Measurements from ENCODE around the gene TCHH.
"Not testable (repeated sequence)": the region's sequence is repeated elsewhere in the genome, so short reads cannot be mapped to it uniquely, and the experiment has no call there.

The TCHH gene

DNA sequence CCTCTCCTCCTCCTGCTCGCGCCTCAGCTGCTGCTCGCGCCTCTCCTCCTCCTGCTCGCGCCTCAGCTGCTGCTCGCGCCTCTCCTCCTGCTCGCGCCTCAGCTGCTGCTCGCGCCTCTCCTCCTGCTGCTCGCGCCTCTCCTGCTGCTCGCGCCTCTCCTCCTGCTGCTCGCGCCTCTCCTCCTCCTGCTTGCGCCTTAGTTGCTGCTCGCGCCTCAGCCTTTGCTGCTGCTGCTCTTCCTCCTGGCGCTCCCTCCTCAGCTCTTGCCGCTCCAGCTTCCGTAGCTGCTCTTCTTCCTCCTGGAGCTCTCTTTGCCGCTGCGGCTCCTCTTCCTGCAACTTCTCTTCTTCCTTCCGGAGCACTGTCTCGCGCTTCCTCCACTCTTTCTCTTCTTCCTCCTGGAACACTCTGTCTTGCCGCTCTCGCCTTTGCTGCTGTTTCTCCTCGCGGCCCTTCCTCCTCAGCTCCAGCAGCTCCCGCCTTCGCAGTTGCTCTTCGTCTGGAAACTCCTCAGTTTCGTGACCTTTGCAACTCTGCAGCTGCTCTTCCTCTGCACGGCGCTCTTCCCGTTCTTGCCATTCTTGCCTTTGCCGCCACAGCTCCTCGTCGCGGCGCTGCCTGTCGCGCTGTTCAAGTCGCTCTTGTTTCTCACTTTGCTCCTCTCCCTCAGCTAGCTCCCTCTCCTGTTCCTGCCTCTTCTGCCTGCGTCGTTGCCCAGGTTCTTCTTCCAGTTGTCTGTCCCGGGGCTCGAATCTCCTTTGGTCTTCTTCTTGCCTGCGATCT, 3.0 kb downstream of the TCHH start:
- DNase-seq (ENCODE audit: low read depth in 2 of 2), result no peak

- no peak for DNase-seq (ENCODE audit: low read depth in 2 of 2)
Measured at GRCh38 chr1:152111515-152111968, 3.7 kb downstream of the TCHH start.

DNA sequence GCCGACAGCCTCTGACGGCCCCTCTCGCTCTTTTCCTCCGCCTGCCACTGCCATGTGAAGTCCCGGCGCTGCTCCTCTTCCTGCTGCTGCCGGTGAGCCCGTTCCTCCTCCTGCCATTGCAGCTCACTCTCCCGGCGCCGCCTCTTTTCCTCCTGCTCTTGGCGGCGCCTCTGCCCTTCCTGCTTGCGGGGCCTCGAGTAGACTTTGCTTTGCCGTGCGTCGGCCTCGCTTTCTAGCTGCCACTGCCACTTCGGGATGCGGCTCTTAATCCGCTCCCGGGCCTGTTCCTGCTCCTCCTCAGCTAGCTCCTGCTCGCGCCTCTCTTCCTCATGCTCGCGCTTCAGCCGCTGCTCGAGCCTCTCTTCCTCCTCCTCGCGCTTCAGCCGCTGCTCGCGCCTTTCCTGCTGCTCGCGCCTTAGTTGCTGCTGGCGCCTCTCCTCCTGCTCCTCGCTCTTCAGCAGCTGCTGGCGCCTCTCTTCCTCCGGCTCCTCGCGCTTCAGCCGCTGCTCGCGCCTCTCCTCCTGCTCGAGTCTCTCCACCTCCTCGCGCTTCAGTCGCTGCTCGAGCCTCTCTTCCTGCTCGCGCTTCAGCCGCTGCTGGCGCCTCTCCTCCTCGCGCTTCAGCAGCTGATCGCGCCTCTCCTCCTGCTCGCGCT, 4.3 kb downstream of the TCHH start:
- no peak for DNase-seq (ENCODE audit: low read depth in 2 of 2)

GRCh38 chr1:152110365-152110859, 4.8 kb downstream of the TCHH start:
- DNase-seq (ENCODE audit: low read depth in 2 of 2), result no peak

DNA sequence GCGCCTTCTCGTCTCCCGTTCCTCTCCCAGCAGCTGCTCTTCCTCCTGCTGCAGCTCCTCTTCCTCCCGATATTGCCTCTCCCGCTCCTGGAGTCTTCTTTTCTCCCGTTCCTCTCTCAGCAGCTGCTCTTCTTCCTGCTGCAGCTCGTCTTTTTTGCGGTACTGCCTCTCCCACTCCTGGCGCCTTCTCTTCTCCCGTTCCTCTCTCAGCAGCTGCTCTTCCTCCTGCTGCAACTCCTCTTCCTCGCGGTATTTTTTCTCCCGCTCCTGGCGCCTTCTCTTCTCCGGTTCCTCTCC, 5.3 kb downstream of the TCHH start:
- DNase-seq (ENCODE audit: low read depth in 2 of 2), result no peak

GRCh38 chr1:152109231-152109997, 5.8 kb downstream of the TCHH start:
- DNase-seq (ENCODE audit: low read depth in 2 of 2), result no peak

DNA sequence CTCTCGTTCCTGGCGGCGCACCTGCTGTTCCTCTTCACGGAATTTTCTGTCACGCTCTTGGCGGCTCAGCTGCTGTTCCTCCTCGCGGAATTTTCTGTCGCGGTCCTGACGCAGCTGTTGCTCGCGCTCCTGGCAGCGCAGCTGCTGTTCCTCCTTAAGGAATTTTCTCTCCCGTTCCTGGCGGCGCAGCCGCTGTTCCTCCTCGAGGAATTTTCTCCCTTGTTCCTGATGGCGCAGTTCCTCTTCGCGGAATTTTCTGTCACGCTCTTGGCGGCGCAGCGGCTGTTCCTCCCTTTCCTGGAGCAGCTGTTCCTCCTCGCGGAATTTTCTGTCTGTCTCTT, 6.4 kb downstream of the TCHH start:
- no peak for DNase-seq (ENCODE audit: low read depth in 2 of 2)

DNA sequence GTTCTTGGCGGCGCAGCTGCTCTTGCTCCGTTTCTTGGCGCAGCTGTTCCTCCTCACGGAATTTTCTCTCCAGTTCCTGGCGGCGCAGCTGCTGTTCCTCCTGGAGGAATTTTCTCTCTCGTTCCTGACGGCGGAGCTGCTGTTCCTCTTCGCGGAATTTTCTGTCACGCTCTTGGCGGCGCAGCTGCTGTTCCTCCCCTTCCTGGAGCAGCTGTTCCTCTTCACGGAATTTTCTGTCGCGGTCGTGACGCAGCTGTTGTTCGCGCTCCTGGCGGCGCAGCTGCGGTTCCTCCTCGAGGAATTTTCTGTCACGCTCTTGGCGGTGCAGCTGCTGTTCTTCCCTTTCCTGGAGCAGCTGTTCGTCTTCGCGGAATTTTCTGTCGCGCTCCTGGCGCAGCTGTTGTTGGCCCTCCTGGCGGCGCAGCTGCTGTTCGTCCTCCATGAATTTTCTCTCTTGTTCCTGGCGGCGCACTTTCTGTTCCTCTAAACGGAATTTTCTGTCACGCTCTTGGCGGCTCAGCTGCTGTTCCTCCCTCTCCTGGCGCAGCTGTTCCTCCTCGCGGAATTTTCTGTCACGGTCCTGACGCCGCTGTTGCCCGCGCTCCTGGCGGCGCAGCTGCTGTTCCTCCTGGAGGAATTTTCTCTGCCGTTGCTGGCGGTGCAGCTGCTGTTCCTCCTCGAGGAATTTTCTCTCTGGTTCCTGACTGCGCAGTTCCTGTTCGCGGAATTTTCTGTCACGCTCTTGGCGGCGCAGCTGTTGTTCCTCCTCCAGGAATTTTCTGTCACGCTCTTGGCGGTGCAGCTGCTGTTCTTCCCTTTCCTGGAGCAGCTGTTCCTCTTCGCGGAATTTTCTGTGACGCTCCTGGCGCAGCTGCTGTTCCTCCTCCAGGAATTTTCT, 7.0 kb downstream of the TCHH start:
- DNase-seq (ENCODE audit: low read depth in 2 of 2), result no peak

- DNase-seq (ENCODE audit: low read depth in 2 of 2), result no peak
Measured at GRCh38 chr1:152107031-152107983, 7.9 kb downstream of the TCHH start.

DNA sequence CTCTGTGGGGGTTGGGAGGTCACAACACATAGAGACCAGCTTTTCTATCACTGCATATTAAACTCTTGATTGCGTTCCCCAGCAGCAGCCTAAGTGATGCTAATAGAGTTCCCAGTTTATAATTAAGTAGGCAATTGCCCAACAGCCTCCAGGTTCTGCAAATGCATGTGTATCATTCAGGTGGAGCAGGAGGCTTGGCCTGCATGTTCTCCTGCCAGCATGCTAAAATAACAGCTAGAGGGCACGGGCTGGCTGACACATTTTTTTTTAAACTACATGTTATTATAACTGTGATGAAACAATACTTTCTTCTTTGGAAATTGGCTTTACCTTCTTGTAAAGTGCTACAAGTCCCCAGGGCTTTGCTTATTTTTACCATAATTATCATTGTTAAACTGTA, 10.4 kb downstream of the TCHH start:
- no peak for DNase-seq (ENCODE audit: low read depth in 2 of 2)

GRCh38 chr1:152096931-152097330, 18.3 kb downstream of the TCHH start:
- DNase-seq (ENCODE audit: low read depth in 2 of 2), result no peak

- DNase-seq (ENCODE audit: low read depth in 2 of 2), result no peak
Measured at GRCh38 chr1:152089014-152089674, 26.1 kb downstream of the TCHH start, which contains the start of gene TCHHL1. TSS of gene TCHHL1 (minus strand) at chr1:152089064. CDS start at chr1:152088143, 921 bp downstream.

GRCh38 chr1:152086760-152087159, 28.5 kb downstream of the TCHH start:
- DNase-seq (ENCODE audit: low read depth in 2 of 2), result no peak

DNA sequence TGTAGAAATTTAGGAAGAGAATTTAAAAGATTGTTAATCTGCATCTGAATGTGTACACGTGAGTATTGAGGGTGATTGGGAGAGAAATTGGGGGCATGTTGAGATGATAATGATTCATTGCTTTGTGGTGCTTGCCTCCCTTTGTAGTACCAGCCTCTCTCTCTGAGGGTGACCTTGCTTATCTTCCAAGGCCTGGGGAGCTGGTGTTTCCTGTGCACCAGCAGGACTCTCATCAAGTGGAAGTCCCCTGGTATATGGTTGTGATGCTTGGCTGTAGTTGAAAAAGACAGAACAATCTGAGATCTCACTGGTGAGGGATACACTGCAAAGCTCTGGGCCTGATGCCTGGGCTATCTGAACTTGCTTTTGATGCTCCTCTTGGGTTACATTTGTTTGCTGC, 30.4 kb downstream of the TCHH start:
- no peak for DNase-seq (ENCODE audit: low read depth in 2 of 2)

DNA sequence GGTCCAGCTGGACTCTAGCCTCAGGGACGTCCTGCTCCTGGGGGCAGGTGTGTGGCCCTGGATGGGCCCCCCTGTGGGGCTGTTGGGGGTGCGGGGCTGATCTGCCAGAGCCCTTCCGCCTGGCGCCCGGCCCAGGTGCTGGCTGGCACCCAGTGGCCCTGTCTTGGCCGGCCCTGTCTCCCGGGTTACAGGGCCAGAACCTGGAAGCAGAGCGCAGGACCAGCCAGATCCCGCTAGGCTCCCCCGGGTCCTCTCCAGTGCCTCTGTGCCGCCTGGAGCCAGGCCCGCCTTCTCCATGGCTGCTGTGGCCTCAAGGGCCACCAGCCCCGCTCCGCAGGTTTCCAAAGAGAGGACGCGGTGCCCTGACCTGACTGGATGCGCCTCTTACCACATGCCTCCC, 34.2 kb downstream of the TCHH start:
- DNase-seq (ENCODE audit: low read depth in 2 of 2), result not testable (repeated sequence)

GRCh38 chr1:152080494-152080893, 34.8 kb downstream of the TCHH start:
- DNase-seq (ENCODE audit: low read depth in 2 of 2), result not testable (repeated sequence)

GRCh38 chr1:152078831-152079441, 36.3 kb downstream of the TCHH start:
- no peak for DNase-seq (ENCODE audit: low read depth in 2 of 2)

DNA sequence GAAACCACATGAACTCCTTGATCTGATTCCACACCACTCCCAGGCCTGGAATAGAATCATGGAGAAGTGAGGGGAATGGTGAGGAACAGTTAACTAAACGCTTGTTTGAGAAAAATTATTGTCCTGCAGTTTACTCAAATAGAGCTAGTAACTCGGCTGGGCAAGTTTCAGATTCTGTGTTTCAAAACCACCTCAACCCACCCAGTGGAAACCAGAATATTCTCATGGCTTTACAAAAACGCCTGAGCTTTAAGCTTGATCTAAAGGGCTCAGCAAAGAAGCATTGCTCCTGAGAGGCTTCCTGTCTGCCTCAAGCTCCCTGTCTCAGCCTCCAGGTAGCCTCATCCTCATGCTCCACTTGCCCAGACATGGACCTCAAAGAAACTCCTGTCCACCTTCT, 42.9 kb downstream of the TCHH start:
- DNase-seq (ENCODE audit: low read depth in 2 of 2), result no peak

GRCh38 chr1:152071123-152071522, 44.1 kb downstream of the TCHH start:
- no peak for DNase-seq (ENCODE audit: low read depth in 2 of 2)

Measured in activated CD8-positive, alpha-beta memory T cell treated with anti-CD3 and anti-CD28 coated beads for 4 hours (primary cell).